ENCODE data around the gene WDR7. TPM values are rescaled to one million over a fixed set of nuclear protein-coding genes. Genes with fewer than 3 reads are reported as not detected.

Gene WDR7
- total and polyA plus RNA-seq, 10 of the 15 experiments (the other 5 are each of a cell fraction or from before 2014, with no cell fraction given): 2.8 to 16.5 (median 11.7) TPM

- CTCF ChIA-PET: interaction anchor here (0.8 to 1.1 kb wide), 5 partner anchors 10 to 37 kb away, joined by 3 read pairs; no protein-coding TSS in a partner anchor
- no peaks in the 10 kb centered on the region for H3K36me3 ChIP-seq (ENCODE audit: control insufficient read depth in 2 of 2, insufficient read depth in 2 of 2, low read length in 1 of 2)
- no peaks in the 10 kb centered on the region for H3K27me3 ChIP-seq (replicated peaks in 1 of 2; ENCODE audit: control insufficient read depth in 2 of 2, insufficient read depth in 2 of 2, low read length in 1 of 2)
- no peak overlapping the region for H3K4me2 ChIP-seq (ENCODE audit: control insufficient read depth, insufficient read depth)
- H3K27ac ChIP-seq (ENCODE audit: control insufficient read depth, insufficient read depth): no peak overlapping the region
- POLR2A ChIA-PET: interaction anchor here (0.5 to 1.0 kb wide), 4 partner anchors 9 to 590 kb away, joined by 3 to 6 read pairs (median 4); no protein-coding TSS in a partner anchor
- 100% methylated on average over 2 of the region's 2 CpGs for WGBS (ENCODE audit: insufficient coverage, insufficient replicate concordance, low lambda C conversion rate, missing lambda C conversion rate)
- no peaks in the 10 kb centered on the region for H3K4me1 ChIP-seq (ENCODE audit: control insufficient read depth, insufficient read depth, low read length)
- SMC1A ChIA-PET (ENCODE audit: uncharacterized antibody, unreplicated experiment): interaction anchor here (1.0 to 2.7 kb wide), 10 partner anchors 9 to 150 kb away, joined by 3 to 10 read pairs (median 5); no protein-coding TSS in a partner anchor
- RAD21 ChIA-PET (ENCODE audit: unreplicated experiment): interaction anchor here (0.7 to 1.9 kb wide), 5 partner anchors 9 to 121 kb away, joined by 3 to 8 read pairs (median 3); no protein-coding TSS in a partner anchor
- no peak for TF ChIP-seq ZNF274 (IDR thresholded peaks at IDR 0.05; ENCODE audit: insufficient read depth, insufficient read length)
- no peak for TF ChIP-seq ZNF622 (IDR thresholded peaks at IDR 0.05)
- no peak for TF ChIP-seq JUNB (IDR thresholded peaks at IDR 0.05)
- TF ChIP-seq LARP7 (IDR thresholded peaks at IDR 0.05): no peak
- no peak for TF ChIP-seq ZNF217 (IDR thresholded peaks at IDR 0.05)
- TF ChIP-seq RELA (IDR thresholded peaks at IDR 0.05; ENCODE audit: borderline replicate concordance, partially characterized antibody): no peak
- TF ChIP-seq ZNF384 (IDR thresholded peaks at IDR 0.05; ENCODE audit: borderline replicate concordance, low read depth, low read length): no peak
- no peak for TF ChIP-seq MEF2B (IDR thresholded peaks at IDR 0.05; ENCODE audit: partially characterized antibody, poor library complexity, severe bottlenecking)
- TF ChIP-seq TARDBP (IDR thresholded peaks at IDR 0.05; ENCODE audit: borderline replicate concordance): no peak
- no peak for TF ChIP-seq ASH2L (IDR thresholded peaks at IDR 0.05; ENCODE audit: borderline replicate concordance, low read depth)
- no peak for TF ChIP-seq ESRRA (IDR thresholded peaks at IDR 0.05; ENCODE audit: low read length)
- TF ChIP-seq NR2C1 (IDR thresholded peaks at IDR 0.05): no peak
- TF ChIP-seq, protein P1, sequence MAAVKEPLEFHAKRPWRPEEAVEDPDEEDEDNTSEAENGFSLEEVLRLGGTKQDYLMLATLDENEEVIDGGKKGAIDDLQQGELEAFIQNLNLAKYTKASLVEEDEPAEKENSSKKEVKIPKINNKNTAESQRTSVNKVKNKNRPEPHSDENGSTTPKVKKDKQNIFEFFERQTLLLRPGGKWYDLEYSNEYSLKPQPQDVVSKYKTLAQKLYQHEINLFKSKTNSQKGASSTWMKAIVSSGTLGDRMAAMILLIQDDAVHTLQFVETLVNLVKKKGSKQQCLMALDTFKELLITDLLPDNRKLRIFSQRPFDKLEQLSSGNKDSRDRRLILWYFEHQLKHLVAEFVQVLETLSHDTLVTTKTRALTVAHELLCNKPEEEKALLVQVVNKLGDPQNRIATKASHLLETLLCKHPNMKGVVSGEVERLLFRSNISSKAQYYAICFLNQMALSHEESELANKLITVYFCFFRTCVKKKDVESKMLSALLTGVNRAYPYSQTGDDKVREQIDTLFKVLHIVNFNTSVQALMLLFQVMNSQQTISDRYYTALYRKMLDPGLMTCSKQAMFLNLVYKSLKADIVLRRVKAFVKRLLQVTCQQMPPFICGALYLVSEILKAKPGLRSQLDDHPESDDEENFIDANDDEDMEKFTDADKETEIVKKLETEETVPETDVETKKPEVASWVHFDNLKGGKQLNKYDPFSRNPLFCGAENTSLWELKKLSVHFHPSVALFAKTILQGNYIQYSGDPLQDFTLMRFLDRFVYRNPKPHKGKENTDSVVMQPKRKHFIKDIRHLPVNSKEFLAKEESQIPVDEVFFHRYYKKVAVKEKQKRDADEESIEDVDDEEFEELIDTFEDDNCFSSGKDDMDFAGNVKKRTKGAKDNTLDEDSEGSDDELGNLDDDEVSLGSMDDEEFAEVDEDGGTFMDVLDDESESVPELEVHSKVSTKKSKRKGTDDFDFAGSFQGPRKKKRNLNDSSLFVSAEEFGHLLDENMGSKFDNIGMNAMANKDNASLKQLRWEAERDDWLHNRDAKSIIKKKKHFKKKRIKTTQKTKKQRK (IDR thresholded peaks at IDR 0.05; ENCODE audit: low read depth, low read length): no peak
- TF ChIP-seq SIN3A (IDR thresholded peaks at IDR 0.05; ENCODE audit: low read depth, low read length): no peak
- TF ChIP-seq ZSCAN29 (IDR thresholded peaks at IDR 0.05): no peak
- TF ChIP-seq HDAC6 (IDR thresholded peaks at IDR 0.05; ENCODE audit: unreplicated experiment): no peak
- TF ChIP-seq GABPA (IDR thresholded peaks at IDR 0.05; ENCODE audit: low read depth): no peak
- TF ChIP-seq SIX5 (IDR thresholded peaks at IDR 0.05; ENCODE audit: low read depth, low read length, severe bottlenecking): no peak
- H3K79me2 ChIP-seq (ENCODE audit: control insufficient read depth, insufficient read depth, low read length): no peaks in the 10 kb centered on the region
- intact Hi-C loops (cut with micrococcal nuclease; ENCODE audit: unreplicated experiment): no loop called here
- ATAC-seq (no peak), DNase-seq (ENCODE audit: low read depth, low spot score) (no peak), FAIRE-seq (no peak)
- H3K4me3 ChIP-seq: no peak overlapping the region
- no peak overlapping the region for H3K9ac ChIP-seq (ENCODE audit: control insufficient read depth, insufficient read depth, low read length)
- no peaks in the 10 kb centered on the region for H4K20me1 ChIP-seq (ENCODE audit: control insufficient read depth, insufficient read depth)
- in situ Hi-C loops (cut with MboI): no loop called here
- H2AFZ ChIP-seq (ENCODE audit: control insufficient read depth, low read depth, low read length): no peak overlapping the region
- H3K9me3 ChIP-seq (replicated peaks; ENCODE audit: control insufficient read depth, insufficient read depth, low read length): no peaks in the 10 kb centered on the region
- BruUV-seq (replicated peaks): no TSS peak
Measured at GRCh38 chr18:56901919-56902318, 250.8 kb downstream of the WDR7 start.
